Nephron progenitor cell (in vitro differentiated cells): Measurements from ENCODE around the gene MEAK7.

Source experiments
- DNase-seq: peaks from one replicate; pipeline ENCODE4 v3.0.0; 2021
- H3K27ac Mint-ChIP-seq: 2 replicates; pipeline ENCODE4 v1.8.0; 2021; ENCODE audit warnings: mild to moderate bottlenecking, moderate library complexity, mixed read lengths
- H3K27me3 Mint-ChIP-seq: 2 replicates; pipeline ENCODE4 v1.8.0; 2021; ENCODE audit warnings: mild to moderate bottlenecking, low read depth, mixed read lengths; ENCODE audit not compliant: poor library complexity
- H3K36me3 Mint-ChIP-seq: 2 replicates; pipeline ENCODE4 v1.8.0; 2021; ENCODE audit warnings: low read depth, mixed read lengths
- H3K4me1 Mint-ChIP-seq: 2 replicates; pipeline ENCODE4 v1.8.0; 2021; ENCODE audit warnings: mixed read lengths
- H3K4me3 Mint-ChIP-seq: 2 replicates; pipeline ENCODE4 v1.8.0; 2021; ENCODE audit warnings: mild to moderate bottlenecking, moderate library complexity, mixed read lengths
- H3K9me3 Mint-ChIP-seq: 2 replicates; pipeline ENCODE4 v1.8.0; 2021; ENCODE audit warnings: mild to moderate bottlenecking, moderate library complexity, mixed read lengths
- TF ChIP-seq, protein P1 (sequence below): fragments of 200-600 bp; sonication (generic); IDR thresholded peaks from 2 replicates; pipeline ENCODE4 v1.5.0; 2021; ENCODE audit warnings: antibody characterized with exemption

Gene MEAK7

DNA sequence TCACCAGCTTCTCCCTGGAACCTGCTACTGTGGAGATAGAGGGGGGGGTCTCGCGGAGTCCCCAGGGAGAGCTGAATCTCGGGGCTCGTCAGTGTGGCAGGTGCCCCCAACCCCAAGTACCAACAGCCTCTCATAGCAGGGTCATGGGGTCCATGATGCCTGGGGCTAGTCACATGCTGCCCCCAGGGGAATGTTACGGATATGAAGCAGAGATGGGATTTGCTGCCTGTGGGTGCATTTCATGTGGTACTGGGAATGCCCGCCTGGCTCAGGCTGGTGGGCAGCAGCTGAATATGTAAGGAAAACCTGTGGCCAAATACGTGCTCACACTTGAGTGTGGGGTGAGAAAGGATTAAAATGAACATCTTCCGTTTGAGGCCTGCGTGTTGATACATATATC is 49.4 kb downstream of the MEAK7 start:
- no peak for DNase-seq
- no peaks in the 10 kb centered on the region for H3K36me3 Mint-ChIP-seq
- peaks cover 14% of the 10 kb centered on the region for H3K4me1 Mint-ChIP-seq
- H3K27ac Mint-ChIP-seq, result no peak overlapping the region
- H3K9me3 Mint-ChIP-seq, result peaks cover 11% of the 10 kb centered on the region
- TF ChIP-seq, protein P1, sequence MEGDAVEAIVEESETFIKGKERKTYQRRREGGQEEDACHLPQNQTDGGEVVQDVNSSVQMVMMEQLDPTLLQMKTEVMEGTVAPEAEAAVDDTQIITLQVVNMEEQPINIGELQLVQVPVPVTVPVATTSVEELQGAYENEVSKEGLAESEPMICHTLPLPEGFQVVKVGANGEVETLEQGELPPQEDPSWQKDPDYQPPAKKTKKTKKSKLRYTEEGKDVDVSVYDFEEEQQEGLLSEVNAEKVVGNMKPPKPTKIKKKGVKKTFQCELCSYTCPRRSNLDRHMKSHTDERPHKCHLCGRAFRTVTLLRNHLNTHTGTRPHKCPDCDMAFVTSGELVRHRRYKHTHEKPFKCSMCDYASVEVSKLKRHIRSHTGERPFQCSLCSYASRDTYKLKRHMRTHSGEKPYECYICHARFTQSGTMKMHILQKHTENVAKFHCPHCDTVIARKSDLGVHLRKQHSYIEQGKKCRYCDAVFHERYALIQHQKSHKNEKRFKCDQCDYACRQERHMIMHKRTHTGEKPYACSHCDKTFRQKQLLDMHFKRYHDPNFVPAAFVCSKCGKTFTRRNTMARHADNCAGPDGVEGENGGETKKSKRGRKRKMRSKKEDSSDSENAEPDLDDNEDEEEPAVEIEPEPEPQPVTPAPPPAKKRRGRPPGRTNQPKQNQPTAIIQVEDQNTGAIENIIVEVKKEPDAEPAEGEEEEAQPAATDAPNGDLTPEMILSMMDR, result no peak
- H3K4me3 Mint-ChIP-seq, result no peak overlapping the region
- H3K27me3 Mint-ChIP-seq, result peaks cover 9% of the 10 kb centered on the region
